Measurements from ENCODE around the gene FAM241A. TPM values are rescaled to one million over a fixed set of nuclear protein-coding genes. Genes with fewer than 3 reads are reported as not detected.

Gene FAM241A
- total and polyA plus RNA-seq, 2 of the 13 experiments (the other 11 are each of a cell fraction or from before 2014, with no cell fraction given) = 0.61 to 0.69 TPM

- peak; percentile 76 for TF ChIP-seq TCF7 (IDR thresholded peaks at IDR 0.05; ENCODE audit: low read depth)
- peak; percentile 79 for TF ChIP-seq NCOA2 (CRISPR knock-in tag; IDR thresholded peaks at IDR 0.05)
- no peak for TF ChIP-seq SP5 (CRISPR knock-in tag; IDR thresholded peaks at IDR 0.05; ENCODE audit: borderline replicate concordance, low read depth)
- TF ChIP-seq, protein P1, sequence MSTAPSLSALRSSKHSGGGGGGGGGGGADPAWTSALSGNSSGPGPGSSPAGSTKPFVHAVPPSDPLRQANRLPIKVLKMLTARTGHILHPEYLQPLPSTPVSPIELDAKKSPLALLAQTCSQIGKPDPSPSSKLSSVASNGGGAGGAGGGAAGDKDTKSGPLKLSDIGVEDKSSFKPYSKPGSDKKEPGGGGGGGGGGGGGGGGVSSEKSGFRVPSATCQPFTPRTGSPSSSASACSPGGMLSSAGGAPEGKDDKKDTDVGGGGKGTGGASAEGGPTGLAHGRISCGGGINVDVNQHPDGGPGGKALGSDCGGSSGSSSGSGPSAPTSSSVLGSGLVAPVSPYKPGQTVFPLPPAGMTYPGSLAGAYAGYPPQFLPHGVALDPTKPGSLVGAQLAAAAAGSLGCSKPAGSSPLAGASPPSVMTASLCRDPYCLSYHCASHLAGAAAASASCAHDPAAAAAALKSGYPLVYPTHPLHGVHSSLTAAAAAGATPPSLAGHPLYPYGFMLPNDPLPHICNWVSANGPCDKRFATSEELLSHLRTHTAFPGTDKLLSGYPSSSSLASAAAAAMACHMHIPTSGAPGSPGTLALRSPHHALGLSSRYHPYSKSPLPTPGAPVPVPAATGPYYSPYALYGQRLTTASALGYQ (CRISPR knock-in tag; IDR thresholded peaks at IDR 0.05) = peak; percentile 53; the same call in 1 of the 2 replicates
These were observed 58.3 kb downstream of the FAM241A start (continued) for GRCh38 chr4:112203593-112203992.

DNA sequence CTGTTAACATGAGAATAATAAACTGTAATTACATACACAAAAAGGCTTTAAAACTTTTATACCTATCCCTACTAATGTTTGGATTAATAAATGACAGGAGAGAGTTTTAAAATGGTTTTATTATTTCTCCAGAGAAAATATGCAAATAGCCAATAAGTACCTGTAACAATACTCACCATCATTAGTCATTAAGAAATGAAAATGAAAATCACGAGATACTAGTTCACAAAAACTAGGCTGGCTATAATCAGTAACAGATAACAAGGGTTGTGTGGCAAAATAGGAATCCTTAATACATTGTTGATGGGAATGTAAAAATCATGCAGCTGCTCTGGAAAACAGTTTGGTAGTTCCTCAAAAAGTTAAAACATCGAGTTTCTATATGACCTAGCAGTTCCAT is 61.2 kb downstream of the FAM241A start:
- DNase-seq (ENCODE audit: low spot score) (no peak), ATAC-seq (no peak), FAIRE-seq (no peak)
- no peaks in the 10 kb centered on the region for H3K27me3 ChIP-seq (ENCODE audit: control insufficient read depth in 1 of 2, insufficient read depth in 2 of 2, low read length in 2 of 2)
- H3K4me1 ChIP-seq (ENCODE audit: insufficient read depth, low read length) = peaks cover 64% of the 10 kb centered on the region
- no peak overlapping the region for H3K4me2 ChIP-seq (ENCODE audit: low read depth, low read length)
- no peak overlapping the region for H3K9ac ChIP-seq (ENCODE audit: insufficient read depth, low read depth, low read length)
- H3K4me3 ChIP-seq (replicated peaks in 1 of 3; ENCODE audit: insufficient read depth in 1 of 3, low read depth in 2 of 3, low read length in 3 of 3) = no peak overlapping the region
- BruUV-seq (replicated peaks) = no TSS peak
- intact Hi-C loops (cut with micrococcal nuclease; ENCODE audit: unreplicated experiment) (no loop called here), in situ Hi-C loops (cut with HindIII; ENCODE audit: extremely low pct_ligation_motif_present, low pct_unique_long_range_greater_than_20kb) (no loop called here)
- H3K79me2 ChIP-seq (ENCODE audit: insufficient read depth, low read length) = no peaks in the 10 kb centered on the region
- H3K9me3 ChIP-seq (ENCODE audit: low read length) = no peaks in the 10 kb centered on the region
- no peak overlapping the region for H3K27ac ChIP-seq (ENCODE audit: extremely low read length, insufficient read depth, low read length)
- H4K20me1 ChIP-seq (ENCODE audit: insufficient read depth, low read length) = no peaks in the 10 kb centered on the region
- TF ChIP-seq SALL1 (CRISPR knock-in tag; IDR thresholded peaks at IDR 0.05) = no peak
- TF ChIP-seq, protein P2, sequence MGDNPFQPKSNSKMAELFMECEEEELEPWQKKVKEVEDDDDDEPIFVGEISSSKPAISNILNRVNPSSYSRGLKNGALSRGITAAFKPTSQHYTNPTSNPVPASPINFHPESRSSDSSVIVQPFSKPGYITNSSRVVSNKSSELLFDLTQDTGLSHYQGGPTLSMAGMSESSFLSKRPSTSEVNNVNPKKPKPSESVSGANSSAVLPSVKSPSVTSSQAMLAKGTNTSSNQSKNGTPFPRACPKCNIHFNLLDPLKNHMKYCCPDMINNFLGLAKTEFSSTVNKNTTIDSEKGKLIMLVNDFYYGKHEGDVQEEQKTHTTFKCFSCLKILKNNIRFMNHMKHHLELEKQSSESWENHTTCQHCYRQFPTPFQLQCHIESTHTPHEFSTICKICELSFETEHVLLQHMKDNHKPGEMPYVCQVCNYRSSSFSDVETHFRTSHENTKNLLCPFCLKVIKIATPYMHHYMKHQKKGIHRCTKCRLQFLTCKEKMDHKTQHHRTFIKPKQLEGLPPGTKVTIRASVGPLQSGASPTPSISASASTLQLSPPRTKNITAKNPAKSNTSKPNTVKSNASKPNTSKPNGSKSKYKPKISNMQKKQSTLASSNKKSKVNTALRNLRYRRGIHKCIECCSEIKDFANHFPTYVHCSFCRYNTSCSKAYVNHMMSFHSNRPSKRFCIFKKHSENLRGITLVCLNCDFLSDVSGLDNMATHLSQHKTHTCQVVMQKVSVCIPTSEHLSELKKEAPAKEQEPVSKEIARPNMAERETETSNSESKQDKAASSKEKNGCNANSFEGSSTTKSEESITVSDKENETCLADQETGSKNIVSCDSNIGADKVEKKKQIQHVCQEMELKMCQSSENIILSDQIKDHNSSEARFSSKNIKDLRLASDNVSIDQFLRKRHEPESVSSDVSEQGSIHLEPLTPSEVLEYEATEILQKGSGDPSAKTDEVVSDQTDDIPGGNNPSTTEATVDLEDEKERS (CRISPR knock-in tag; IDR thresholded peaks at IDR 0.05) = no peak
- no peak for TF ChIP-seq ZNF256 (CRISPR knock-in tag; conservative IDR thresholded peaks at IDR 0.05)
- no peak for TF ChIP-seq TBX2 (CRISPR knock-in tag; IDR thresholded peaks at IDR 0.05; ENCODE audit: borderline replicate concordance)
- TF ChIP-seq TAF1 (CRISPR knock-in tag; IDR thresholded peaks at IDR 0.05) = no peak
- POLR2A ChIA-PET = interaction anchor here (3.0 kb wide), 1 partner anchor 26 kb away, joined by 25 read pairs; the partner anchor contains the start of gene AP1AR
- CTCF ChIA-PET (ENCODE audit: low intra/inter-chr PET ratio, low total read pairs) = no interaction called here
- H2AFZ ChIP-seq (ENCODE audit: low read length) = no peak overlapping the region
- WGBS (ENCODE audit: low lambda C conversion rate) = 77% methylated on average over 2 of the region's 2 CpGs
- H3K36me3 ChIP-seq (replicated peaks in 1 of 2; ENCODE audit: control insufficient read depth in 1 of 2, insufficient read depth in 2 of 2, low read length in 2 of 2) = no peaks in the 10 kb centered on the region

Data from HepG2 (cell line).